WTC11 (cell line): ENCODE results near the gene OR10D3. TPM values are rescaled to one million over a fixed set of nuclear protein-coding genes. Genes with fewer than 3 reads are reported as not detected.

ENCODE experiments used
- ATAC-seq: fragments of 200-7000 bp; cut with Tn5 transposase; 2 replicates; pipeline ENCODE4 v1.10.0; 2021; ENCODE audit warnings: mild to moderate bottlenecking, moderate library complexity
- CTCF ChIA-PET: fragments of 300-600 bp; sonication (Branson Sonifier 250); formaldehyde crosslinking; loops from one replicate; lab custom pipeline; 2021; ENCODE audit warnings: antibody characterized with exemption; lab: Charles Lee
- POLR2A ChIA-PET: fragments of 350-600 bp; sonication (Branson Sonifier 250); formaldehyde crosslinking; loops from one replicate; lab custom pipeline; 2021; ENCODE audit warnings: antibody characterized with exemption; lab: Charles Lee
- DNase-seq: peaks from one replicate; pipeline ENCODE4 v3.0.0; 2021; ENCODE audit warnings: low spot score
- H3K27ac Mint-ChIP-seq: 2 replicates; pipeline ENCODE4 v1.8.0; 2021; ENCODE audit warnings: mixed read lengths
- H3K27me3 Mint-ChIP-seq: 2 replicates; pipeline ENCODE4 v1.8.0; 2021; ENCODE audit warnings: low read depth, mild to moderate bottlenecking, moderate library complexity, mixed read lengths
- H3K36me3 Mint-ChIP-seq: 2 replicates; pipeline ENCODE4 v1.8.0; 2021; ENCODE audit warnings: mixed read lengths
- H3K4me1 Mint-ChIP-seq: 2 replicates; pipeline ENCODE4 v1.8.0; 2022; ENCODE audit warnings: mixed read lengths
- H3K4me3 Mint-ChIP-seq: 2 replicates; pipeline ENCODE4 v1.8.0; 2021; ENCODE audit warnings: mild to moderate bottlenecking, moderate library complexity, mixed read lengths
- H3K9me3 Mint-ChIP-seq: 2 replicates; pipeline ENCODE4 v1.8.0; 2021; ENCODE audit warnings: mixed read lengths
- CBFB ChIP-seq: sonication (generic); formaldehyde crosslinking; IDR thresholded peaks from 2 replicates; pipeline ENCODE4 v1.8.1; 2022; ENCODE audit warnings: mild to moderate bottlenecking, low read depth, missing genetic modification reagents
- E2F1 ChIP-seq: sonication (generic); formaldehyde crosslinking; IDR thresholded peaks from 2 replicates; pipeline ENCODE4 v1.8.0; 2022; ENCODE audit warnings: mild to moderate bottlenecking, missing genetic modification reagents
- E2F4 ChIP-seq: sonication (generic); formaldehyde crosslinking; IDR thresholded peaks from 2 replicates; pipeline ENCODE4 v1.8.1; 2022; ENCODE audit warnings: low read depth, mild to moderate bottlenecking, moderate library complexity, missing genetic modification reagents, borderline replicate concordance
- ELF4 ChIP-seq: sonication (generic); formaldehyde crosslinking; IDR thresholded peaks from 2 replicates; pipeline ENCODE4 v1.8.1; 2022; ENCODE audit warnings: low read depth, mild to moderate bottlenecking, moderate library complexity, missing genetic modification reagents
- ERG ChIP-seq: fragments of 250-450 bp; sonication (Bioruptor Pico); IDR thresholded peaks from 2 replicates; pipeline ENCODE4 v1.8.0; 2021; ENCODE audit warnings: mild to moderate bottlenecking
- FOXP1 ChIP-seq: sonication (generic); formaldehyde crosslinking; IDR thresholded peaks from 2 replicates; pipeline ENCODE4 v1.8.0; 2022; ENCODE audit warnings: missing genetic modification reagents, mild to moderate bottlenecking, moderate library complexity, borderline replicate concordance
- HMGXB4 ChIP-seq: sonication (generic); formaldehyde crosslinking; IDR thresholded peaks from 2 replicates; pipeline ENCODE4 v1.8.1; 2023; ENCODE audit warnings: mild to moderate bottlenecking, moderate library complexity, missing genetic modification reagents
- OVOL2 ChIP-seq: fragments of 250-450 bp; sonication (Bioruptor Pico); IDR thresholded peaks from 2 replicates; pipeline ENCODE4 v1.9.0; 2021; ENCODE audit warnings: mild to moderate bottlenecking, borderline replicate concordance
- USF1 ChIP-seq: sonication (generic); formaldehyde crosslinking; IDR thresholded peaks from 2 replicates; pipeline ENCODE4 v1.8.0; 2022; ENCODE audit warnings: mild to moderate bottlenecking, missing genetic modification reagents
- ZNF671 ChIP-seq: fragments of 250-450 bp; sonication (Bioruptor Pico); IDR thresholded peaks from 2 replicates; pipeline ENCODE4 v1.8.0; 2021; ENCODE audit warnings: mild to moderate bottlenecking
- ZSCAN18 ChIP-seq: fragments of 250-450 bp; sonication (Bioruptor Pico); IDR thresholded peaks from 2 replicates; pipeline ENCODE4 v2.1.2; 2022; ENCODE audit warnings: mild to moderate bottlenecking, moderate library complexity
- total RNA-seq: library from RNA; stranded (reverse); gene quantifications from 3 replicates; pipeline ENCODE4 v1.2.3, GENCODE V29; 2021
- TF ChIP-seq, protein P1 (sequence below): fragments of 250-450 bp; sonication (Bioruptor Pico); IDR thresholded peaks from 2 replicates; pipeline ENCODE4 v1.9.0; 2021; ENCODE audit warnings: mild to moderate bottlenecking
- TF ChIP-seq, protein P2 (sequence below): sonication (generic); formaldehyde crosslinking; IDR thresholded peaks from 2 replicates; pipeline ENCODE4 v1.8.0; 2023; ENCODE audit warnings: mild to moderate bottlenecking, missing genetic modification reagents
- TF ChIP-seq, protein P3 (sequence below): sonication (generic); formaldehyde crosslinking; IDR thresholded peaks from 2 replicates; pipeline ENCODE4 v1.8.1; 2022; ENCODE audit warnings: low read depth, missing genetic modification reagents, borderline replicate concordance

The OR10D3 gene
- total RNA-seq, 1 experiment from 2014 or later, result not detected

GRCh38 chr11:124172101-124172500 lies 11.0 kb upstream of the OR10D3 start:
- peaks cover 8% of the 10 kb centered on the region for H3K9me3 Mint-ChIP-seq
- CTCF ChIA-PET, result no interaction called here

More at GRCh38 chr11:124172101-124172500, 11.0 kb upstream of the OR10D3 start:
- ATAC-seq (no peak), DNase-seq (no peak)
- Mint-ChIP-seq H3K4me3 (no peak overlapping the region), H3K27ac (no peak overlapping the region), H3K4me1 (peaks cover 18% of the 10 kb centered on the region), H3K27me3 (peaks cover 62% of the 10 kb centered on the region), H3K36me3 (peaks cover 6% of the 10 kb centered on the region)
- POLR2A ChIA-PET, result interaction anchor here (0.6 kb wide), 1 partner anchor 1734 kb away, joined by 3 read pairs; no protein-coding TSS in a partner anchor
- TF ChIP-seq, protein P1, sequence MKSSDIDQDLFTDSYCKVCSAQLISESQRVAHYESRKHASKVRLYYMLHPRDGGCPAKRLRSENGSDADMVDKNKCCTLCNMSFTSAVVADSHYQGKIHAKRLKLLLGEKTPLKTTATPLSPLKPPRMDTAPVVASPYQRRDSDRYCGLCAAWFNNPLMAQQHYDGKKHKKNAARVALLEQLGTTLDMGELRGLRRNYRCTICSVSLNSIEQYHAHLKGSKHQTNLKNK (CRISPR knock-in tag), result no peak
- TF ChIP-seq E2F4 (CRISPR knock-in tag) (no peak), HMGXB4 (CRISPR knock-in tag) (no peak), E2F1 (CRISPR knock-in tag) (no peak), ZNF671 (CRISPR knock-in tag) (no peak), USF1 (no peak), ZSCAN18 (no peak), CBFB (CRISPR knock-in tag) (no peak), ERG (CRISPR knock-in tag) (no peak), ELF4 (CRISPR knock-in tag) (no peak), FOXP1 (CRISPR knock-in tag) (no peak), OVOL2 (CRISPR knock-in tag) (no peak)
- TF ChIP-seq, protein P2, sequence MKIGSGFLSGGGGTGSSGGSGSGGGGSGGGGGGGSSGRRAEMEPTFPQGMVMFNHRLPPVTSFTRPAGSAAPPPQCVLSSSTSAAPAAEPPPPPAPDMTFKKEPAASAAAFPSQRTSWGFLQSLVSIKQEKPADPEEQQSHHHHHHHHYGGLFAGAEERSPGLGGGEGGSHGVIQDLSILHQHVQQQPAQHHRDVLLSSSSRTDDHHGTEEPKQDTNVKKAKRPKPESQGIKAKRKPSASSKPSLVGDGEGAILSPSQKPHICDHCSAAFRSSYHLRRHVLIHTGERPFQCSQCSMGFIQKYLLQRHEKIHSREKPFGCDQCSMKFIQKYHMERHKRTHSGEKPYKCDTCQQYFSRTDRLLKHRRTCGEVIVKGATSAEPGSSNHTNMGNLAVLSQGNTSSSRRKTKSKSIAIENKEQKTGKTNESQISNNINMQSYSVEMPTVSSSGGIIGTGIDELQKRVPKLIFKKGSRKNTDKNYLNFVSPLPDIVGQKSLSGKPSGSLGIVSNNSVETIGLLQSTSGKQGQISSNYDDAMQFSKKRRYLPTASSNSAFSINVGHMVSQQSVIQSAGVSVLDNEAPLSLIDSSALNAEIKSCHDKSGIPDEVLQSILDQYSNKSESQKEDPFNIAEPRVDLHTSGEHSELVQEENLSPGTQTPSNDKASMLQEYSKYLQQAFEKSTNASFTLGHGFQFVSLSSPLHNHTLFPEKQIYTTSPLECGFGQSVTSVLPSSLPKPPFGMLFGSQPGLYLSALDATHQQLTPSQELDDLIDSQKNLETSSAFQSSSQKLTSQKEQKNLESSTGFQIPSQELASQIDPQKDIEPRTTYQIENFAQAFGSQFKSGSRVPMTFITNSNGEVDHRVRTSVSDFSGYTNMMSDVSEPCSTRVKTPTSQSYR (CRISPR knock-in tag), result no peak
- TF ChIP-seq, protein P3, sequence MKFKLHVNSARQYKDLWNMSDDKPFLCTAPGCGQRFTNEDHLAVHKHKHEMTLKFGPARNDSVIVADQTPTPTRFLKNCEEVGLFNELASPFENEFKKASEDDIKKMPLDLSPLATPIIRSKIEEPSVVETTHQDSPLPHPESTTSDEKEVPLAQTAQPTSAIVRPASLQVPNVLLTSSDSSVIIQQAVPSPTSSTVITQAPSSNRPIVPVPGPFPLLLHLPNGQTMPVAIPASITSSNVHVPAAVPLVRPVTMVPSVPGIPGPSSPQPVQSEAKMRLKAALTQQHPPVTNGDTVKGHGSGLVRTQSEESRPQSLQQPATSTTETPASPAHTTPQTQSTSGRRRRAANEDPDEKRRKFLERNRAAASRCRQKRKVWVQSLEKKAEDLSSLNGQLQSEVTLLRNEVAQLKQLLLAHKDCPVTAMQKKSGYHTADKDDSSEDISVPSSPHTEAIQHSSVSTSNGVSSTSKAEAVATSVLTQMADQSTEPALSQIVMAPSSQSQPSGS (CRISPR knock-in tag), result no peak
